H1 (cell line): ENCODE data around the gene FOXK1. TPM values are rescaled to one million over a fixed set of nuclear protein-coding genes. Genes with fewer than 3 reads are reported as not detected.

Experiments
- CTCF ChIA-PET: fragments of 300-600 bp; sonication (Branson Sonifier 250); formaldehyde crosslinking; loops from one replicate; lab custom pipeline; 2021; ENCODE audit not compliant: partially characterized antibody; lab: Charles Lee
- POLR2A ChIA-PET: fragments of 300-600 bp; sonication (Branson Sonifier 250); formaldehyde crosslinking; loops from one replicate; lab custom pipeline; 2021; ENCODE audit warnings: inconsistent platforms; ENCODE audit not compliant: partially characterized antibody; lab: Charles Lee
- DNase-seq, 2 experiments: peaks; one replicate each; pipeline versions ENCODE4 v3.0.0 to v3.0.0-alpha.2; 2010 to 2022; ENCODE audit warnings: low spot score in 2 of 2, low read depth in 1 of 2, mixed read lengths in 1 of 2
- FAIRE-seq: peaks from 2 replicates; lab custom pipeline; 2011; peaks lifted over from hg19 to GRCh38; lab: Jason Lieb, UNC
- H2AFZ ChIP-seq: 2 replicates; pipeline ENCODE4 v1.8.1; 2012; ENCODE audit warnings: low read length, inconsistent platforms
- H2AK5ac ChIP-seq: 2 replicates; pipeline ENCODE4 v1.6.1; 2013; ENCODE audit warnings: low read depth, low read length
- H2BK120ac ChIP-seq: replicated peaks from 2 replicates; pipeline ENCODE3; 2013; ENCODE audit warnings: low read depth, low read length, inconsistent platforms
- H2BK12ac ChIP-seq: 2 replicates; pipeline ENCODE4 v1.6.1; 2013; ENCODE audit warnings: low read depth, low read length
- H2BK15ac ChIP-seq: 2 replicates; pipeline ENCODE4 v1.6.1; 2013; ENCODE audit warnings: low read length
- H2BK20ac ChIP-seq: 2 replicates; pipeline ENCODE4 v1.6.1; 2013; ENCODE audit warnings: low read length
- H2BK5ac ChIP-seq: 2 replicates; pipeline ENCODE4 v1.6.1; 2013; ENCODE audit warnings: low read depth, low read length
- H3K14ac ChIP-seq: 2 replicates; pipeline ENCODE4 v1.6.1; 2013; ENCODE audit warnings: inconsistent platforms; ENCODE audit not compliant: insufficient read length
- H3K18ac ChIP-seq: 2 replicates; pipeline ENCODE4 v1.6.1; 2013; ENCODE audit warnings: low read length; ENCODE audit errors: extremely low read depth
- H3K23ac ChIP-seq: 2 replicates; pipeline ENCODE4 v1.6.1; 2013; ENCODE audit warnings: inconsistent platforms; ENCODE audit not compliant: insufficient read length
- H3K23me2 ChIP-seq: 2 replicates; pipeline ENCODE4 v1.6.1; 2013; ENCODE audit warnings: low read depth, low read length
- H3K27ac ChIP-seq: 2 replicates; pipeline ENCODE4 v1.6.1; 2011; ENCODE audit warnings: low read depth, low read length, inconsistent platforms
- H3K27me3 ChIP-seq, 4 experiments: replicated peaks in 1 of 4; 1 replicate in 1 of 4; 2 replicates in 3 of 4; pipeline versions ENCODE4 v1.6.1 to v1.8.1; 2011 to 2013; ENCODE audit warnings: low read length in 3 of 4, mild to moderate bottlenecking in 3 of 4, inconsistent platforms in 2 of 4, mixed read lengths in 2 of 4, moderate library complexity in 1 of 4; ENCODE audit not compliant: control insufficient read depth in 3 of 4, insufficient read depth in 3 of 4; ENCODE audit errors: extremely low read depth in 1 of 4
- H3K36me3 ChIP-seq, 4 experiments: 2 replicates each; pipeline versions ENCODE4 v1.6.1 to v1.8.1; 2011 to 2013; ENCODE audit warnings: mild to moderate bottlenecking in 4 of 4, low read length in 3 of 4, moderate library complexity in 2 of 4, control low read depth in 1 of 4, inconsistent platforms in 1 of 4; ENCODE audit not compliant: insufficient read depth in 4 of 4, control insufficient read depth in 2 of 4
- H3K4ac ChIP-seq: replicated peaks from 2 replicates; pipeline ENCODE3; 2013; ENCODE audit warnings: low read length, low read depth, mixed read lengths, inconsistent platforms; ENCODE audit not compliant: insufficient read length
- H3K4me1 ChIP-seq, 4 experiments: replicated peaks in 1 of 4; 1 replicate in 1 of 4; 2 replicates in 3 of 4; pipeline versions ENCODE4 v1.6.1 to v1.8.1; 2011 to 2013; ENCODE audit warnings: low read length in 3 of 4, inconsistent platforms in 2 of 4, mixed read lengths in 1 of 4; ENCODE audit not compliant: insufficient read depth in 4 of 4, control insufficient read depth in 3 of 4
- H3K4me2 ChIP-seq, 2 experiments: 2 replicates each; pipeline versions ENCODE4 v1.6.1 to v1.8.1; 2011 to 2013; ENCODE audit warnings: low read depth in 2 of 2, low read length in 2 of 2, control low read depth in 1 of 2, inconsistent platforms in 1 of 2, mild to moderate bottlenecking in 1 of 2; ENCODE audit not compliant: insufficient read depth in 1 of 2
- H3K4me3 ChIP-seq, 4 experiments: fragments of 200-600, 300-600 bp in 1 of 4; sonication (generic), shearing (Covaris generic), sonication (Bioruptor Twin) in 1 of 4; 2 replicates each; pipeline versions ENCODE4 v1.5.1 to v1.8.1; 2011 to 2016; ENCODE audit warnings: low read length in 4 of 4, low read depth in 3 of 4, control low read depth in 2 of 4, inconsistent platforms in 2 of 4, mild to moderate bottlenecking in 2 of 4, mixed read lengths in 1 of 4, moderate library complexity in 1 of 4; ENCODE audit not compliant: insufficient read depth in 2 of 4; ENCODE audit errors: extremely low read depth in 1 of 4
- H3K56ac ChIP-seq: replicated peaks from 2 replicates; pipeline ENCODE3; 2013; ENCODE audit warnings: low read depth, mild to moderate bottlenecking, mixed read lengths, low read length, inconsistent platforms; ENCODE audit not compliant: insufficient read length
- H3K79me1 ChIP-seq: 2 replicates; pipeline ENCODE4 v1.6.1; 2013; ENCODE audit warnings: low read depth, low read length, control low read depth
- H3K79me2 ChIP-seq, 2 experiments: 2 replicates each; pipeline versions ENCODE4 v1.6.1 to v1.8.1; 2012 to 2013; ENCODE audit warnings: low read length in 2 of 2, mild to moderate bottlenecking in 2 of 2, inconsistent platforms in 1 of 2; ENCODE audit not compliant: insufficient read depth in 2 of 2, control insufficient read depth in 1 of 2
- H3K9ac ChIP-seq, 4 experiments: replicated peaks in 1 of 4; 1 replicate in 1 of 4; 2 replicates in 3 of 4; pipeline versions ENCODE4 v1.6.1 to v1.8.1; 2011 to 2013; ENCODE audit warnings: low read depth in 3 of 4, low read length in 3 of 4, control low read depth in 2 of 4, mild to moderate bottlenecking in 2 of 4, moderate library complexity in 2 of 4, inconsistent platforms in 1 of 4; ENCODE audit errors: extremely low read depth in 1 of 4
- H3K9me3 ChIP-seq, 2 experiments: 2 replicates each; pipeline versions ENCODE4 v1.6.1 to v1.8.1; 2012 to 2013; ENCODE audit warnings: mild to moderate bottlenecking in 2 of 2, moderate library complexity in 2 of 2, control low read depth in 1 of 2, inconsistent platforms in 1 of 2, low read depth in 1 of 2, low read length in 1 of 2, mixed read lengths in 1 of 2; ENCODE audit not compliant: insufficient read depth in 2 of 2
- H4K20me1 ChIP-seq, 2 experiments: replicated peaks in 1 of 2; 2 replicates each; pipeline versions ENCODE3 to v1.8.1; 2011 to 2013; ENCODE audit warnings: inconsistent platforms in 2 of 2, low read length in 2 of 2, mild to moderate bottlenecking in 1 of 2; ENCODE audit not compliant: insufficient read depth in 2 of 2, control insufficient read depth in 1 of 2
- H4K5ac ChIP-seq: 2 replicates; pipeline ENCODE4 v1.6.1; 2013; ENCODE audit warnings: low read length, low read depth, mixed read lengths, inconsistent platforms; ENCODE audit not compliant: insufficient read length
- H4K8ac ChIP-seq: 2 replicates; pipeline ENCODE4 v1.8.0; 2013; ENCODE audit warnings: mild to moderate bottlenecking, moderate library complexity, low read length, inconsistent platforms; ENCODE audit not compliant: insufficient read depth; ENCODE audit errors: extremely low read depth
- H4K91ac ChIP-seq: replicated peaks from 2 replicates; pipeline ENCODE3; 2013; ENCODE audit warnings: low read length, mixed read lengths, inconsistent platforms; ENCODE audit not compliant: insufficient read length
- ATF3 ChIP-seq: IDR thresholded peaks from 2 replicates; pipeline ENCODE4 v1.6.1; 2011; ENCODE audit warnings: low read depth, mild to moderate bottlenecking, low read length; ENCODE audit not compliant: insufficient read depth
- CBX8 ChIP-seq: fragments of 300-800, 300-1000 bp; sonication (generic); IDR thresholded peaks from 2 replicates; pipeline ENCODE4 v1.7.1; 2016; ENCODE audit warnings: low read depth, low read length, borderline replicate concordance
- PHF8 ChIP-seq: fragments of 200-600 bp; sonication (generic); conservative IDR thresholded peaks from 2 replicates; pipeline ENCODE4 v1.7.1; 2012; ENCODE audit warnings: low read depth, mild to moderate bottlenecking, inconsistent platforms, low read length, moderate library complexity
- RFX5 ChIP-seq: IDR thresholded peaks from 2 replicates; pipeline ENCODE4 v1.6.1; 2011; ENCODE audit warnings: low read depth, low read length, improper control_type of control experiment, borderline replicate concordance
- SP1 ChIP-seq: IDR thresholded peaks from 2 replicates; pipeline ENCODE4 v1.6.1; 2011; ENCODE audit warnings: low read depth, low read length
- WGBS, 2 experiments: shearing (Covaris generic) in 1 of 2; methylation state at CpG; one replicate each; pipeline versions ENCODE4 v1.1.6 to v1.1.7; 2013 to 2015; ENCODE audit warnings: low lambda C conversion rate in 2 of 2, mixed read lengths in 2 of 2, inconsistent platforms in 1 of 2, low coverage in 1 of 2, missing lambda C conversion rate in 1 of 2; ENCODE audit not compliant: insufficient replicate concordance in 2 of 2, insufficient coverage in 1 of 2, insufficient read length in 1 of 2; ENCODE audit errors: extremely low coverage in 1 of 2, missing lambda C conversion rate in 1 of 2; 5-methylcytosine and 5-hydroxymethylcytosine counted together
- polyA plus RNA-seq, 7 experiments: library from polyadenylated mRNA; depleted of rRNA in 3 of 7; stranded (reverse) in 5 of 7; unstranded in 2 of 7; fragments of >200 nt in 5 of 7; fragments of 200-250 nt in 2 of 7; gene quantifications; 1 replicate in 5 of 7; 2 replicates in 1 of 7; 4 replicates in 1 of 7; pipeline versions ENCODE4 v1.2.1 to v1.2.3, GENCODE V29; 2011 to 2013; ENCODE audit warnings: missing spikeins in 2 of 7, mixed read lengths in 2 of 7
- total RNA-seq: library from RNA; stranded (reverse); fragmentation: NEBNext Ultra II Directional; extraction: Animal tissue kit (Norgen Biotek cat#: 25700); gene quantifications from 2 replicates; pipeline ENCODE4 v1.2.1, GENCODE V29; 2021

FOXK1 gene
- total and polyA plus RNA-seq, 2 of the 8 experiments (the other 6 are each of a cell fraction or from before 2014, with no cell fraction given): 2.0 to 8.5 TPM

- H4K20me1 ChIP-seq: peaks cover 2 to 12% of the 10 kb centered on the region in 2 experiments
- H3K27ac ChIP-seq: no peak overlapping the region
- no peak overlapping the region for H3K4me3 ChIP-seq
- H3K56ac ChIP-seq: no peak overlapping the region
- no peak overlapping the region for H3K14ac ChIP-seq
- no peak overlapping the region for H4K8ac ChIP-seq
- ChIA-PET CTCF (interaction anchor here (0.8 to 1.2 kb wide), 4 partner anchors 98 to 150 kb away, joined by 3 to 5 read pairs (median 3); no protein-coding TSS in a partner anchor), POLR2A (no interaction called here)
- no peaks in the 10 kb centered on the region for H3K9me3 ChIP-seq
- no peaks in the 10 kb centered on the region for H3K27me3 ChIP-seq
- no peak overlapping the region for H3K23ac ChIP-seq
- no peak overlapping the region for H2AFZ ChIP-seq
- H2BK15ac ChIP-seq: no peak overlapping the region
- H2BK20ac ChIP-seq: no peak overlapping the region
- H3K23me2 ChIP-seq: no peaks in the 10 kb centered on the region
- FAIRE-seq (no peak), DNase-seq (no peak)
- no peak overlapping the region for H4K5ac ChIP-seq
- no peak overlapping the region for H2BK12ac ChIP-seq
- no peak overlapping the region for H3K4me2 ChIP-seq
- no peak overlapping the region for H3K4ac ChIP-seq
- no peak overlapping the region for H3K9ac ChIP-seq
- no peaks in the 10 kb centered on the region for H3K79me2 ChIP-seq
- peaks cover 0 to 5% (median 0%) of the 10 kb centered on the region in 4 experiments; a peak in 2 of 8 replicates for H3K36me3 ChIP-seq
- no peak overlapping the region for H2AK5ac ChIP-seq
- H2BK5ac ChIP-seq: no peak overlapping the region
- no peak overlapping the region for H4K91ac ChIP-seq
- no peak overlapping the region for H2BK120ac ChIP-seq
- H3K79me1 ChIP-seq: no peaks in the 10 kb centered on the region
- H3K4me1 ChIP-seq: no peaks in the 10 kb centered on the region
- WGBS, 2 experiments: 91% methylated on average over 18 of the region's 19 CpGs; no CpG with 5 or more reads in 1 of the 2 experiments
- no peak overlapping the region for H3K18ac ChIP-seq
- TF ChIP-seq RFX5: no peak
- TF ChIP-seq SP1: no peak
- TF ChIP-seq CBX8: no peak
- TF ChIP-seq ATF3: no peak
- no peak for TF ChIP-seq PHF8
Observed at GRCh38 chr7:4758111-4758510, 76.0 kb downstream of the FOXK1 start.
